Measurements from ENCODE around the gene SPECC1.

SPECC1 gene

DNA sequence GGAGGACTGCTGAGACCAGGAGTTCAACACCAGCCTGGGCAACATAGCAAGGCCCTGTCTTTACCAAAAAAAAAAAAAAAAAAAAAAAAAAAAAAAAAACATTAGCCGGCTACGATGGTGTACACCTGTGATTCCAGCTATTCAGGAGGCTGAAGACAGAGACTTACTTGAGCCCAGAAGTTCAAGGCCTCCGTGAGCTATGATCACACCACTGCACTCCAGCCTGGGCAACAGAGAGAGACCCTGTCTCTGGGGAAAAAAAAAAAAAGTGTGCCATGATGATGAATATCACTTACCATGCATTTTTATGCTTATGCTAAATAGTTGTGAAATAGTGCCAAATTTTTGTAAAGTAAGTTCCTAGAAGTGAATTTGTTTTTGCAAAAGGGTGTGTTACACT, 261.2 kb downstream of the SPECC1 start:
- TF ChIP-seq SPI1 (IDR thresholded peaks at IDR 0.05; ENCODE audit: borderline replicate concordance, low read depth) (no peak), POLR2AphosphoS5 (IDR thresholded peaks at IDR 0.05; ENCODE audit: low read depth) (no peak), CTCF (IDR thresholded peaks at IDR 0.05; ENCODE audit: insufficient read depth, low read length) (no peak)

GRCh38 chr17:20271011-20271610, 262.0 kb downstream of the SPECC1 start:
- no peak overlapping the region for H3K27ac ChIP-seq (replicated peaks)
- DNase-seq (ENCODE audit: low read depth in 1 of 2, low spot score in 1 of 2) = no peak
- no peaks in the 10 kb centered on the region for H3K27me3 ChIP-seq (ENCODE audit: insufficient read depth, poor library complexity, severe bottlenecking)
- H3K4me3 ChIP-seq (replicated peaks; ENCODE audit: insufficient read depth, low read length) = no peak overlapping the region
- no peak for TF ChIP-seq REST (IDR thresholded peaks at IDR 0.05; ENCODE audit: insufficient replicate concordance, low read depth)
- no peak for TF ChIP-seq GABPA (IDR thresholded peaks at IDR 0.05; ENCODE audit: low read depth)
- TF ChIP-seq SPI1 (IDR thresholded peaks at IDR 0.05; ENCODE audit: borderline replicate concordance, low read depth) = no peak
- TF ChIP-seq CTCF (IDR thresholded peaks at IDR 0.05; ENCODE audit: insufficient read depth, low read length) = no peak
- no peak for TF ChIP-seq POLR2AphosphoS5 (IDR thresholded peaks at IDR 0.05; ENCODE audit: low read depth)

More for the DNA sequence above, 261.2 kb downstream of the SPECC1 start:
- Histone ChIP-seq H3K4me3 (replicated peaks; ENCODE audit: insufficient read depth, low read length) (no peak overlapping the region), H3K27me3 (ENCODE audit: insufficient read depth, poor library complexity, severe bottlenecking) (no peaks in the 10 kb centered on the region), H3K27ac (replicated peaks) (no peak overlapping the region)
- no peak for DNase-seq (ENCODE audit: low read depth in 1 of 2, low spot score in 1 of 2)

DNA sequence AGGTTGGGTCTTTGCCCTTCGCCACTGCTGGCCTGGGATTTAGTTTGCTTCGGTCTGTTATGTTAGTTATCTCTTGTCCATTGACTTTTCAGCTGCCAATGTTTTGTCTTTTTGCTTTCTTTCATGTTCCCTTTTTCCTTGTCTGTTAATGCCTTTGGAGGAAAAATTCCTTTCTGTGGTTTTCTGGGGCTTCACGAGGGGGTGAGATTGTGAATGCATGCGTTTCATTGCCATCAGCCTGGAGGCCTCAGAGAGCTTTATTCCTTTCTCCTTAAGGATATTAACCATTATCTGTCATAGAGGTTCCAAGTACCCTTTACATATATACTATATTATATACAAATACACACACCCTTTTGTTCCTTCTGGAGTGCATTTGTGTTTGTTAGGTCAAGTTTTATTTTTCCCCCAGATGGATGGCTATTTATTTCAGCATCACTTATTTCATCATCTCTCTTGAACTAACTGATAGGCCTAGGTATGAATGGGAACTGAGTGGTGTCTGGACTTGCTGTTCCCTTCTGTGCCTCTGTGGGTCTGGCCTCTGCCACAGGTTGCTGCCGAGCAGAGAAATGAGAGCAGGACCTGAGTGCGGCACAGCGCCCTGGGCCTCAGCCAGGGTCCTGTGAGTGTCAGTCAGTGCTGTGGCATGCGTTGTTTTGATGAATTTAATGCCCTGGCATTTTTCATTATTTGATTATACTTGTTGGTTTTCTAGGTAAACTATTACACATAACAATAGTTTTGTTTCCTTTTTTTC, 264.8 kb downstream of the SPECC1 start:
- DNase-seq (ENCODE audit: low read depth in 1 of 2, low spot score in 1 of 2) = no peak
- Histone ChIP-seq H3K4me3 (replicated peaks; ENCODE audit: insufficient read depth, low read length) (no peak overlapping the region), H3K27me3 (ENCODE audit: insufficient read depth, poor library complexity, severe bottlenecking) (no peaks in the 10 kb centered on the region), H3K27ac (replicated peaks) (no peak overlapping the region)
- no peak for TF ChIP-seq POLR2AphosphoS5 (IDR thresholded peaks at IDR 0.05; ENCODE audit: low read depth)
- no peak for TF ChIP-seq REST (IDR thresholded peaks at IDR 0.05; ENCODE audit: insufficient replicate concordance, low read depth)
- no peak for TF ChIP-seq SPI1 (IDR thresholded peaks at IDR 0.05; ENCODE audit: borderline replicate concordance, low read depth)
- TF ChIP-seq CTCF (IDR thresholded peaks at IDR 0.05; ENCODE audit: insufficient read depth, low read length) = no peak
- TF ChIP-seq GABPA (IDR thresholded peaks at IDR 0.05; ENCODE audit: low read depth) = no peak

Data from HL-60 (cell line).